ENCODE results near the gene ZNF141. TPM values are rescaled to one million over a fixed set of nuclear protein-coding genes. Genes with fewer than 3 reads are reported as not detected.
A peak's percentile ranks its signal among the peaks of the same experiment; 100 is the strongest.

ZNF141 gene
- total and polyA plus RNA-seq, 8 donors: 2.8 to 14.0 (median 7.9) TPM

DNA sequence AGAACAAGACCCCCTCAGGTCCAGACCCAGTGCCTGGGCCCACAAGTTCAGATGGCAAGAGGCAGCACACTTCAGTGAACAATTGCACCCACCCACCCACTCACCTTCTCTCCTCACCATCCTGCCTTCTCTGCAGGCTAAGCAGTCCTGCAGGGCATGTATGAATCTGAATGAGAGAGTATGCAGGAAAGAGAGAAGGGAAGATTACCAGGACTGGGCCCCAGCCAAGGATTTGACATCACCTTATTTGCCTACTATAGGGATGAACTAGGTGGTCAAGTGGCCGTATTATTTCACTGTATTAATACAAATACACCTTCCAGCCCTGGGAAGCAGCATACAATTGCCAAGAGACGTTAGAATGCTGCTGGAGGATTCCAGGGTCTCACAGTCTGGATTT lies 2.1 kb upstream of the ZNF141 start:
- DNase-seq (no peak), ATAC-seq (no peak), FAIRE-seq (no peak)
- no peak overlapping the region for H3K27ac ChIP-seq
- WGBS, 2 donors: 66 to 80% methylated on average over 2 of the region's 2 CpGs
- intact Hi-C loops (cut with DNase I): no loop called here
- H3K36me3 ChIP-seq: no peaks in the 10 kb centered on the region
- H3K4me1 ChIP-seq: peaks cover 0 to 3% (median 0%) of the 10 kb centered on the region in 3 donors
- no peaks in the 10 kb centered on the region for H3K9me3 ChIP-seq
- no peaks in the 10 kb centered on the region for H3K27me3 ChIP-seq
- TF ChIP-seq, protein P1, sequence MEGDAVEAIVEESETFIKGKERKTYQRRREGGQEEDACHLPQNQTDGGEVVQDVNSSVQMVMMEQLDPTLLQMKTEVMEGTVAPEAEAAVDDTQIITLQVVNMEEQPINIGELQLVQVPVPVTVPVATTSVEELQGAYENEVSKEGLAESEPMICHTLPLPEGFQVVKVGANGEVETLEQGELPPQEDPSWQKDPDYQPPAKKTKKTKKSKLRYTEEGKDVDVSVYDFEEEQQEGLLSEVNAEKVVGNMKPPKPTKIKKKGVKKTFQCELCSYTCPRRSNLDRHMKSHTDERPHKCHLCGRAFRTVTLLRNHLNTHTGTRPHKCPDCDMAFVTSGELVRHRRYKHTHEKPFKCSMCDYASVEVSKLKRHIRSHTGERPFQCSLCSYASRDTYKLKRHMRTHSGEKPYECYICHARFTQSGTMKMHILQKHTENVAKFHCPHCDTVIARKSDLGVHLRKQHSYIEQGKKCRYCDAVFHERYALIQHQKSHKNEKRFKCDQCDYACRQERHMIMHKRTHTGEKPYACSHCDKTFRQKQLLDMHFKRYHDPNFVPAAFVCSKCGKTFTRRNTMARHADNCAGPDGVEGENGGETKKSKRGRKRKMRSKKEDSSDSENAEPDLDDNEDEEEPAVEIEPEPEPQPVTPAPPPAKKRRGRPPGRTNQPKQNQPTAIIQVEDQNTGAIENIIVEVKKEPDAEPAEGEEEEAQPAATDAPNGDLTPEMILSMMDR (IDR thresholded peaks at IDR 0.05): no peak
- H3K4me3 ChIP-seq: no peak overlapping the region

DNA sequence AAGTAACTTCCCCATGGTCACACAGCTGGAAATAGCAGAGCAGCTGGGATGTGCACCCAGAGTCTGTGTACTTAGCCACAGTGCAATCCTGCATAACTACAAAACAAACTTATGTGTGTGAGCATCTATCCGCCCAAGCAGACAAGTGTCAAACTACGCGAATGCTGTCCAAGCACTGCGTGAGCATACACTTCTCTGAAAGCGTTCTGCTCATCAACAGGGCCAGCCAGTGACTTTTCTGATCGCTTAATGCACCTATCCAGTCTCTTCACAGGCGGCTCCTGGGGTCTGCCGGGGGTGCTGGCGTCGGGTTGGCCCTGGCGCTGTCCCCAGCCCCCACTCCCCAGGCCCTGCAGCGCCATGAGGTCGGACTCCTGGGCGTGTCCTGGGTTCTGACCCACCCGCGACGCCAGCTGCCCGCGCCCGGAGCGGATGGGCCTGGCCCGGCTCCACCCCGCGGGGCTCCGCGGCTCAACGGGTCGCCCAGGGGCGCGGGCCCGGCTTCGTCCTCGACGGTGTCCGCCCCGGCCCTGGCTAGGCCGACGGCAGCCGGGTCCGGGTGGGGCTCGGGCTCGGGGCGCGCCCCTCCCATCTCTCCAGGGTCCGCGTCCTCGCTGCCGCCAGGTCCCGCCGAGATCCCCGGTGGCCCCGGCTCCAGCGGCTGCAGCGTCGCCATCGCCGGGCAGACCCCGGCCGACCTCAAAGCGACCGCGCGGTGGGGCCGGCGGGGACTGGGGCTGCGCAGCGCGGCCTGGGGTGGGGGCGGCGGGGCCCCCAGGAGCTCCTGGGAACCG lies 1.3 kb upstream of the ZNF141 start:
- Histone ChIP-seq H3K36me3 (no peaks in the 10 kb centered on the region), H3K4me3 (peak overlapping the region; percentile 43 to 93 (median 76)), H3K27ac (peak overlapping the region; percentile 69 to 93 (median 90)), H3K4me1 (peaks cover 0 to 3% (median 0%) of the 10 kb centered on the region in 3 donors), H3K9me3 (no peaks in the 10 kb centered on the region), H3K27me3 (no peaks in the 10 kb centered on the region)
- intact Hi-C loops (cut with DNase I): no loop called here
- DNase-seq (peak; percentile 11 to 77 (median 38)), ATAC-seq (peak in 2 of 4 donors; percentile 4), FAIRE-seq (no peak)
- 8 to 9% methylated on average over 46 to 71 of the region's 71 CpGs for WGBS, 2 donors
- TF ChIP-seq, protein P1 (IDR thresholded peaks at IDR 0.05): no peak

DNA sequence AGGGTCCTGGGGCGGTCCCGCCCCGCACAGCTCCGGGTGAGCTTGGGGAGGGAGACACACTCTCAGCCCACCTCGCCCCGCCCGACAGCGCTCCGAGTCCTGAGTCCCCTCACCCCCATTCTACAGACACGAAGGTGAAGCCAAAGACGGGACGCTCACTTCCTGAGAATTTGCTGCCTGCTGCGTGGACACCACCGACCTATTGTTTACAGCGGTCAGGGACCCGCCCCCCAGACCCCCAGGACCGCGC lies 796 bp upstream of the ZNF141 start:
- FAIRE-seq (no peak), ATAC-seq (peak in 1 of 4 donors; percentile 7), DNase-seq (peak in 2 of 6 donors; percentile 46 to 64)
- intact Hi-C loops (cut with DNase I): no loop called here
- no peaks in the 10 kb centered on the region for H3K9me3 ChIP-seq
- H3K36me3 ChIP-seq: no peaks in the 10 kb centered on the region
- TF ChIP-seq, protein P1 (IDR thresholded peaks at IDR 0.05): no peak
- H3K4me3 ChIP-seq: peak overlapping the region; percentile 43 to 93 (median 76)
- H3K27ac ChIP-seq: peak overlapping the region; percentile 69 to 93 (median 90)
- peaks cover 0 to 3% (median 0%) of the 10 kb centered on the region in 3 donors for H3K4me1 ChIP-seq
- WGBS, 2 donors: 0 to 1% methylated on average over 14 to 18 of the region's 18 CpGs
- H3K27me3 ChIP-seq: no peaks in the 10 kb centered on the region

- TF ChIP-seq, protein P1 (IDR thresholded peaks at IDR 0.05): no peak
- intact Hi-C loops (cut with DNase I): no loop called here
- Histone ChIP-seq H3K36me3 (no peaks in the 10 kb centered on the region), H3K9me3 (no peaks in the 10 kb centered on the region), H3K4me1 (peaks cover 0 to 3% (median 0%) of the 10 kb centered on the region in 3 donors), H3K4me3 (peak overlapping the region; percentile 43 to 93 (median 82)), H3K27me3 (no peaks in the 10 kb centered on the region), H3K27ac (peak overlapping the region; percentile 76 to 93 (median 90))
- DNase-seq (peak in 5 of 6 donors; percentile 19 to 86 (median 53)), ATAC-seq (peak; percentile 40 to 57 (median 46)), FAIRE-seq (no peak)
- 1 to 2% methylated on average over 52 of the region's 52 CpGs for WGBS, 2 donors
Observed at GRCh38 chr4:337932-338758, 531 bp downstream of the ZNF141 start.

Data from pancreas (tissue), 10 donors.